Measurements from ENCODE around the gene POLR3G. TPM values are rescaled to one million over a fixed set of nuclear protein-coding genes. Genes with fewer than 3 reads are reported as not detected.

POLR3G gene
- total RNA-seq, 1 donor from 2014 or later, result 9.7 TPM

- H3K4me3 ChIP-seq (ENCODE audit: low read depth, low read length), result no peak overlapping the region
- no peaks in the 10 kb centered on the region for H3K27me3 ChIP-seq (ENCODE audit: control insufficient read depth, insufficient read depth, low read length)
- DNase-seq (ENCODE audit: low read depth), result no peak
- no peaks in the 10 kb centered on the region for H3K36me3 ChIP-seq (ENCODE audit: control insufficient read depth, insufficient read depth, low read length)
- TF ChIP-seq, protein P1, sequence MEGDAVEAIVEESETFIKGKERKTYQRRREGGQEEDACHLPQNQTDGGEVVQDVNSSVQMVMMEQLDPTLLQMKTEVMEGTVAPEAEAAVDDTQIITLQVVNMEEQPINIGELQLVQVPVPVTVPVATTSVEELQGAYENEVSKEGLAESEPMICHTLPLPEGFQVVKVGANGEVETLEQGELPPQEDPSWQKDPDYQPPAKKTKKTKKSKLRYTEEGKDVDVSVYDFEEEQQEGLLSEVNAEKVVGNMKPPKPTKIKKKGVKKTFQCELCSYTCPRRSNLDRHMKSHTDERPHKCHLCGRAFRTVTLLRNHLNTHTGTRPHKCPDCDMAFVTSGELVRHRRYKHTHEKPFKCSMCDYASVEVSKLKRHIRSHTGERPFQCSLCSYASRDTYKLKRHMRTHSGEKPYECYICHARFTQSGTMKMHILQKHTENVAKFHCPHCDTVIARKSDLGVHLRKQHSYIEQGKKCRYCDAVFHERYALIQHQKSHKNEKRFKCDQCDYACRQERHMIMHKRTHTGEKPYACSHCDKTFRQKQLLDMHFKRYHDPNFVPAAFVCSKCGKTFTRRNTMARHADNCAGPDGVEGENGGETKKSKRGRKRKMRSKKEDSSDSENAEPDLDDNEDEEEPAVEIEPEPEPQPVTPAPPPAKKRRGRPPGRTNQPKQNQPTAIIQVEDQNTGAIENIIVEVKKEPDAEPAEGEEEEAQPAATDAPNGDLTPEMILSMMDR (IDR thresholded peaks at IDR 0.05; ENCODE audit: insufficient read depth, low read length, poor library complexity, severe bottlenecking), result no peak
Measured at GRCh38 chr5:90533794-90534193, 59.1 kb downstream of the POLR3G start.

- Histone ChIP-seq H3K4me3 (ENCODE audit: low read depth, low read length) (no peak overlapping the region), H3K36me3 (ENCODE audit: control insufficient read depth, insufficient read depth, low read length) (no peaks in the 10 kb centered on the region), H3K27me3 (ENCODE audit: control insufficient read depth, insufficient read depth, low read length) (no peaks in the 10 kb centered on the region)
- TF ChIP-seq, protein P1 (IDR thresholded peaks at IDR 0.05; ENCODE audit: insufficient read depth, low read length, poor library complexity, severe bottlenecking), result no peak
- DNase-seq (ENCODE audit: low read depth), result no peak
Measured at GRCh38 chr5:90534922-90535321, 60.3 kb downstream of the POLR3G start.

- H3K27me3 ChIP-seq (ENCODE audit: control insufficient read depth, insufficient read depth, low read length), result no peaks in the 10 kb centered on the region
- no peaks in the 10 kb centered on the region for H3K36me3 ChIP-seq (ENCODE audit: control insufficient read depth, insufficient read depth, low read length)
- no peak for DNase-seq (ENCODE audit: low read depth)
- TF ChIP-seq, protein P1 (IDR thresholded peaks at IDR 0.05; ENCODE audit: insufficient read depth, low read length, poor library complexity, severe bottlenecking), result no peak
- no peak overlapping the region for H3K4me3 ChIP-seq (ENCODE audit: low read depth, low read length)
Measured at GRCh38 chr5:90542827-90543519, 68.3 kb downstream of the POLR3G start.

DNA sequence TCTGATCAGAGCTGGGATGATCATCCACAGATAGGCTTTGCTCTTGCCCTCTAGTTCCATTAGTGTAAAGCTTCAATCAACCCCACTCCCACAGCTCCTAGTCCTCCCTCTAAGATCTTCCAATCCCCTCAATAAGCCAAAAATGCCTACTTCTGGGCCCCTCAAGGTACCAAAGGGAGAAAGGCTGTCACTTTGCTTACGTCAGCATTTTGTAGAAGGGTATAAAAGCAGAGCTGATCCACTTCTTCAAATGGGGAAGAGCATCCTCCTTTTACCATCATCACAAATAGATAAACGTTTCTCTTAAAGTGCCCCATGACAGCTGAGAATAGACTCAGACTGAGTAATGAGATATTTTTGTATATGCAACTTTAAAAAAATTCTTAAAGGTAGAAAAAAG, 70.8 kb downstream of the POLR3G start:
- Histone ChIP-seq H3K36me3 (ENCODE audit: control insufficient read depth, insufficient read depth, low read length) (no peaks in the 10 kb centered on the region), H3K27me3 (ENCODE audit: control insufficient read depth, insufficient read depth, low read length) (no peaks in the 10 kb centered on the region), H3K4me3 (ENCODE audit: low read depth, low read length) (no peak overlapping the region)
- TF ChIP-seq, protein P1 (IDR thresholded peaks at IDR 0.05; ENCODE audit: insufficient read depth, low read length, poor library complexity, severe bottlenecking), result no peak
- no peak for DNase-seq (ENCODE audit: low read depth)

DNA sequence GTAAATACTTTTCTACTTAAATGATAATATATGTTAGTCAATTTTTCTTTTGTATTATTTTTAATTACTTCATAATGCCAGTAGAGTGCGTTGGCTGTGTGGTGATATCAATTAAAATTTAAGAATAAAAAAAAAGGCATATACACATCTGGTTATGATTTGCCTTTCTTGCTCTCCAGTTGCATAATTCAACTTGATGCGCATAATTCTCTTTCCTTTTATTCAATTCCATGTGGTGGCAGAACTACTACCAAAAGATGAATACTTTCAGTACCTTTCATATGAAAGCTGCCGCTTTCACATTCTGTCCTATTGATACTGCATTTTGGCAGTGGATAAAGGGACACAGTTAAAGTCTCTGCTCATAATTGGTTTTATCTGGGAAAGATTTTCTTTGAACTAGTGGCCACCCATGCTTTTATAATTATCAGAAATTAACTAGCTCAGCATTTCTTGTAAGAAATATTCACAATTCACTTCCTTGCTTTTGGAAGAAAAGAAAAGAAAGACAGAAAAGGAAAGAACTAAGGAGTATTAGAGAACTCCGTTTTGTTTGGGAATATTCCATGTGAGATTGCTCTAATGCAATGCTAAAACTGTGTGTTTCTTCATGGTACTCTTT, 71.7 kb downstream of the POLR3G start:
- Histone ChIP-seq H3K36me3 (ENCODE audit: control insufficient read depth, insufficient read depth, low read length) (no peaks in the 10 kb centered on the region), H3K27me3 (ENCODE audit: control insufficient read depth, insufficient read depth, low read length) (no peaks in the 10 kb centered on the region), H3K4me3 (ENCODE audit: low read depth, low read length) (no peak overlapping the region)
- no peak for DNase-seq (ENCODE audit: low read depth)
- TF ChIP-seq, protein P1 (IDR thresholded peaks at IDR 0.05; ENCODE audit: insufficient read depth, low read length, poor library complexity, severe bottlenecking), result no peak

All from kidney epithelial cell (primary cell).